GM21390 (cell line): ENCODE results near the gene LAMC2.
"Not testable (repeated sequence)": the region's sequence is repeated elsewhere in the genome, so short reads cannot be mapped to it uniquely, and the experiment has no call there.

Source experiments
- ATAC-seq: cut with Tn5 transposase; IDR thresholded peaks from one replicate; pipeline ENCODE4 v1.9.1; 2021; ENCODE audit not compliant: unreplicated experiment

Gene LAMC2

GRCh38 chr1:183251959-183252450 is 65.9 kb downstream of the LAMC2 start:
- no peak for ATAC-seq

GRCh38 chr1:183255073-183255472 is 69.0 kb downstream of the LAMC2 start:
- ATAC-seq, result no peak

- ATAC-seq, result no peak
Observed at GRCh38 chr1:183259924-183260323, 73.9 kb downstream of the LAMC2 start.

GRCh38 chr1:183262628-183263200 is 76.7 kb downstream of the LAMC2 start:
- no peak for ATAC-seq

- no peak for ATAC-seq
Observed at GRCh38 chr1:183263886-183264602, 78.0 kb downstream of the LAMC2 start.

GRCh38 chr1:183267646-183268431 is 81.8 kb downstream of the LAMC2 start:
- ATAC-seq, result no peak

GRCh38 chr1:183270541-183271141 is 84.6 kb downstream of the LAMC2 start:
- no peak for ATAC-seq

GRCh38 chr1:183272390-183272848 is 86.4 kb downstream of the LAMC2 start:
- ATAC-seq, result no peak

- ATAC-seq, result no peak
Observed at GRCh38 chr1:183273300-183273699, 87.2 kb downstream of the LAMC2 start.

- ATAC-seq, result not testable (repeated sequence)
Observed at GRCh38 chr1:183273984-183274383, 87.9 kb downstream of the LAMC2 start.

GRCh38 chr1:183274836-183275235 is 88.8 kb downstream of the LAMC2 start:
- ATAC-seq, result no peak

GRCh38 chr1:183275322-183275721 is 89.3 kb downstream of the LAMC2 start:
- ATAC-seq, result no peak

GRCh38 chr1:183276386-183277080 is 90.5 kb downstream of the LAMC2 start:
- ATAC-seq, result no peak

GRCh38 chr1:183277821-183278738 is 92.0 kb downstream of the LAMC2 start:
- ATAC-seq, result no peak

- ATAC-seq, result no peak
Observed at GRCh38 chr1:183278739-183279591, 92.9 kb downstream of the LAMC2 start.

- ATAC-seq, result no peak
Observed at GRCh38 chr1:183279835-183280234, 93.8 kb downstream of the LAMC2 start.

- ATAC-seq, result no peak
Observed at GRCh38 chr1:183281039-183281438, 95.0 kb downstream of the LAMC2 start.

GRCh38 chr1:183281553-183282091 is 95.6 kb downstream of the LAMC2 start:
- ATAC-seq, result no peak
